NT2/D1 (cell line): ENCODE results near the gene AFMID.
A peak's percentile ranks its signal among the peaks of the same experiment; 100 is the strongest.
"Not testable (repeated sequence)": the region's sequence is repeated elsewhere in the genome, so short reads cannot be mapped to it uniquely, and the experiment has no call there.

ENCODE experiments used
- DNase-seq: peaks from one replicate; pipeline ENCODE4 v3.0.0-alpha.2; 2011; ENCODE audit warnings: low read depth, low spot score
- H3K27me3 ChIP-seq: 2 replicates; pipeline ENCODE4 v1.6.0; 2011; ENCODE audit warnings: mild to moderate bottlenecking; ENCODE audit not compliant: insufficient read length, insufficient read depth
- H3K36me3 ChIP-seq: 2 replicates; pipeline ENCODE4 v1.6.1; 2011; ENCODE audit warnings: mild to moderate bottlenecking, low read length, mixed read lengths; ENCODE audit not compliant: insufficient read depth, insufficient read length
- H3K4me1 ChIP-seq: 2 replicates; pipeline ENCODE4 v1.5.1; 2011; ENCODE audit not compliant: insufficient read depth, insufficient read length
- H3K4me3 ChIP-seq: 2 replicates; pipeline ENCODE4 v1.5.1; 2011; ENCODE audit warnings: low read depth; ENCODE audit not compliant: insufficient read length
- H3K9ac ChIP-seq: 2 replicates; pipeline ENCODE4 v1.6.0; 2011; ENCODE audit warnings: low read depth; ENCODE audit not compliant: insufficient read length
- H3K9me3 ChIP-seq: 2 replicates; pipeline ENCODE4 v1.5.1; 2011; ENCODE audit warnings: mild to moderate bottlenecking, low read length; ENCODE audit not compliant: insufficient read depth
- SUZ12 ChIP-seq: IDR thresholded peaks from 2 replicates; pipeline ENCODE4 v1.6.1; 2011; ENCODE audit not compliant: insufficient read length, insufficient read depth; ENCODE audit errors: extremely low read depth
- YY1 ChIP-seq: IDR thresholded peaks from 2 replicates; pipeline ENCODE4 v1.6.1; 2011; ENCODE audit not compliant: insufficient read length, insufficient read depth
- ZNF274 ChIP-seq: IDR thresholded peaks from 2 replicates; pipeline ENCODE4 v1.6.1; 2011; ENCODE audit warnings: mild to moderate bottlenecking, low read depth, low read length

Gene AFMID

GRCh38 chr17:78252111-78252634 is 65.0 kb downstream of the AFMID start:
- H3K27me3 ChIP-seq = no peaks in the 10 kb centered on the region
- H3K9ac ChIP-seq = peak overlapping the region; percentile 24
- H3K9me3 ChIP-seq = no peaks in the 10 kb centered on the region
- no peak for DNase-seq
- TF ChIP-seq SUZ12 = no peak
- TF ChIP-seq YY1 = no peak
- TF ChIP-seq ZNF274 = no peak
- no peaks in the 10 kb centered on the region for H3K36me3 ChIP-seq
- peaks cover 48% of the 10 kb centered on the region for H3K4me1 ChIP-seq
- H3K4me3 ChIP-seq = no peak overlapping the region

GRCh38 chr17:78252701-78253635 is 65.8 kb downstream of the AFMID start:
- no peak for DNase-seq

DNA sequence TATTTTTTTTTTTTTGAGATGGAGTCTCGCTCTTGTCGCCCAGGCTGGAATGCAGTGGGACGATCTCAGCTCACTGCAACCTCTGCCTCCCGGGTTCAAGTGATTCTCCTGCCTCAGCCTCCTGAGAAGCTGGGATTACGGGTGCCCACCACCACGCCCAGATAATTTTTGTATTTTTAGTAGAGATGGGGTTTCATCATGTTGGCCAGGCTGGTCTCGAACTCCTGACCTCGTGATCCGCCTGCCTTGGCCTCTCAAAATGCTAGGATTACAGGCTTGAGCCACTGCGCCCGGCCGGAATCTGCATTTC is 66.4 kb downstream of the AFMID start:
- Histone ChIP-seq H3K4me1 (peaks cover 54% of the 10 kb centered on the region), H3K9ac (peak overlapping the region; percentile 97), H3K4me3 (peak overlapping the region; percentile 92)
- not testable (repeated sequence) for H3K36me3 ChIP-seq, H3K9me3 ChIP-seq, DNase-seq, H3K27me3 ChIP-seq

More at GRCh38 chr17:78252701-78253635, 65.8 kb downstream of the AFMID start:
- no peak overlapping the region for H3K4me3 ChIP-seq
- TF ChIP-seq SUZ12 (no peak), ZNF274 (no peak), YY1 (no peak)
- H3K36me3 ChIP-seq = no peaks in the 10 kb centered on the region
- H3K4me1 ChIP-seq = peaks cover 53% of the 10 kb centered on the region
- H3K27me3 ChIP-seq = no peaks in the 10 kb centered on the region
- H3K9me3 ChIP-seq = no peaks in the 10 kb centered on the region
- H3K9ac ChIP-seq = peak overlapping the region; percentile 51

DNA sequence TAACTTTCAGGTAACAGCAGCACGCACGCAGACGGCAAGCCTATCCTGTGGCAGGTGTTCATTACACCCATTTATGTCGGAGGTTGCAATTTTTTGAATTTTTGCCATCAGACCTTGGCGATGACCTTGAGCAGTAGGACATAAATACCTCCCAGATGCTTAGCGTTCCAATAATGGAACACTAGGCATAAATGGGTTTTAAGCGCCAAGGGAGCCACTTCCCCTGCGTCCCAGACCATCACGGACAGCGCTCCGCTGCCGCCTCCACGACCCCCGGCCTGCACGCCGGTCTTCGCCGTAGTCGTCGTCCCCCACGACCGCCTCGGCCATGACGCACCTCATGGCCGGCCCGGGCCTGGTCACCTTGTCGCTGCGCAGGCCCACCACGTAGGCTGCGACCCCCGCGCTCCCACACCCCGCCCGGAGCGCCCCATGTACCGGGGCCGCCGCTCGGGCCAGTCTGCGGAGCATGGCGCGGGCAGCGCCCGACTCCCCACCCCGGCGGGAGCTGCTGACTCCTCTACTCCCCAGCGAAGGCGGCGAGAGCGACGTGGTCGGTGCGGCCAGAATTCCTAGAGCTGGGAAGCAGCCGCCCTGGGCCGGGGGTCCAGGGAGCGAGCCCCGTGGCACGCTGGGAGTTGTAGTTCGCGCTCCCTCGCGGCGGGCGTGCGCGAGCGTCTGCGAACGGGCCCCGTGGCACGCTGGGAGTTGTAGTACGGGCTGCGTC is 66.9 kb downstream of the AFMID start:
- H3K9me3 ChIP-seq = no peaks in the 10 kb centered on the region
- no peak for TF ChIP-seq ZNF274
- no peak for TF ChIP-seq SUZ12
- no peak for TF ChIP-seq YY1
- H3K36me3 ChIP-seq = no peaks in the 10 kb centered on the region
- peak overlapping the region; percentile 97 for H3K9ac ChIP-seq
- H3K27me3 ChIP-seq = no peaks in the 10 kb centered on the region
- peak; percentile 87 for DNase-seq
- H3K4me3 ChIP-seq = peak overlapping the region; percentile 92
- H3K4me1 ChIP-seq = peaks cover 52% of the 10 kb centered on the region

DNA sequence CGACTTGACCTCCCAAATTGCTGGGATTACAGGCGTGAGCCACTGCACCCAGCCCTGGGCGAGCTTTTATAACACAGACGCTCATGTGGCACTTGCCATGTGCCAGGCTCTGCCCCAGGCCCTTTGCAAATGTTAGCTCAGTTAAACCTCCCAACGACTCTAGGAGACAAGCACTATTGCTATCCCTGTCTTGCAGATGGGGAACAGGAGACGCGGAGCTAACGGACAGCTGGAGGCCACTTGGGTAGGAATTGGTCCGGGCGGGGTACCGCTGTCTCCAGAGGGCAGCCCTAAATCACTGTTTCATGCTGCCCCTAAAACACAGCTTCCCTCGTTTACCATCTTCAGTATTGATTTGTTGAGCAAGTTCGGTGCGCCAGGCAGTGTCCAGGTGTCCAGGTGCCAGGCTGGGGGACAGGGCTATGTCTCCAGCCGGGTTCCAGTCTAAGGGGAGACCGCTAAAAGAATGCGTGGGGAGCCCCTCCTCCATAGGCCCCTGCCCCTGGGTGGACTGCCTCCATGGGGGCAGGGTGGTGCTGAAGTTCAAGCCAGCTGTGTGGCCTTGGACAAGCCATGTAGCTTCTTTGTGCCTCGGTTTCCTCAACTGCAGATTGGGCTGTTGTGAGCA is 68.0 kb downstream of the AFMID start:
- H3K9me3 ChIP-seq = no peaks in the 10 kb centered on the region
- no peaks in the 10 kb centered on the region for H3K36me3 ChIP-seq
- H3K4me3 ChIP-seq = no peak overlapping the region
- no peak for TF ChIP-seq YY1
- no peak for TF ChIP-seq SUZ12
- no peak for TF ChIP-seq ZNF274
- DNase-seq = no peak
- H3K27me3 ChIP-seq = no peaks in the 10 kb centered on the region
- H3K9ac ChIP-seq = no peak overlapping the region
- H3K4me1 ChIP-seq = peaks cover 44% of the 10 kb centered on the region

- DNase-seq = no peak
- peaks cover 38% of the 10 kb centered on the region for H3K4me1 ChIP-seq
- TF ChIP-seq YY1 = no peak
- TF ChIP-seq ZNF274 = no peak
- no peak for TF ChIP-seq SUZ12
- no peak overlapping the region for H3K4me3 ChIP-seq
- no peaks in the 10 kb centered on the region for H3K36me3 ChIP-seq
- H3K27me3 ChIP-seq = no peaks in the 10 kb centered on the region
- no peak overlapping the region for H3K9ac ChIP-seq
- no peaks in the 10 kb centered on the region for H3K9me3 ChIP-seq
Observed at GRCh38 chr17:78255953-78256706, 69.0 kb downstream of the AFMID start.
